ENCODE results near the gene CCDC92B.

The CCDC92B gene

DNA sequence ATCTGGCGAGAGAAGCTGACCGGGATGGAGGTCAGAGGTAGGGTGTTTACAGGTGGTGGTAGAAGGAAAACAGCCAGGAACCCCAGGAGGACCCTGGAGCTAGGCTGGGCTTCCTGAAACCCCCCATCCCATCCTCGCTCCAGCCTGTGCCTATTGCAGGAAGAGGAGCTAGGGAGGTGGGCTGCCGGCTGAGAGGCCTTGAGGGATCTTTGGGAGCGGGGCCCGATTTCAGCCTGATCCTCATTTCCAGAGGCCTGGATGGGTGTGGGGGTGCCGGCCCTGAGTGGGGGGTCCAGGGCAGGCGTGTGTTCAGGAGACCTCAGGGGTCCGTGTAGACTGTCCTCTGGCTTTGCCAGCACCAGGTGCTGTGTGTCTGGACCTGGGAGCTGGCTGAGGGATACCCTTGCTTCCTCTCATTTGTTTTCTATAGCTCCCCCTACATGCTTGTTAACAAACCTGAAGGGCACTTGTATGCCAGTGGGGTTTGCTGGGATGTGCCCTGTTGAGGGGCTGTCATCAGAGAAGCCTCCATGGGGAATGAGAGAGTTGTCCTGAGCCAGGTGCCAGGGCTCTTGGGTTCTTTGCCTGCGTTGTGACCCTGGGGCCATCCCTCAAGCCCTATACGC, 27.9 kb upstream of the CCDC92B start:
- no peak for DNase-seq (ENCODE audit: low read depth)
- TF ChIP-seq, protein P1, sequence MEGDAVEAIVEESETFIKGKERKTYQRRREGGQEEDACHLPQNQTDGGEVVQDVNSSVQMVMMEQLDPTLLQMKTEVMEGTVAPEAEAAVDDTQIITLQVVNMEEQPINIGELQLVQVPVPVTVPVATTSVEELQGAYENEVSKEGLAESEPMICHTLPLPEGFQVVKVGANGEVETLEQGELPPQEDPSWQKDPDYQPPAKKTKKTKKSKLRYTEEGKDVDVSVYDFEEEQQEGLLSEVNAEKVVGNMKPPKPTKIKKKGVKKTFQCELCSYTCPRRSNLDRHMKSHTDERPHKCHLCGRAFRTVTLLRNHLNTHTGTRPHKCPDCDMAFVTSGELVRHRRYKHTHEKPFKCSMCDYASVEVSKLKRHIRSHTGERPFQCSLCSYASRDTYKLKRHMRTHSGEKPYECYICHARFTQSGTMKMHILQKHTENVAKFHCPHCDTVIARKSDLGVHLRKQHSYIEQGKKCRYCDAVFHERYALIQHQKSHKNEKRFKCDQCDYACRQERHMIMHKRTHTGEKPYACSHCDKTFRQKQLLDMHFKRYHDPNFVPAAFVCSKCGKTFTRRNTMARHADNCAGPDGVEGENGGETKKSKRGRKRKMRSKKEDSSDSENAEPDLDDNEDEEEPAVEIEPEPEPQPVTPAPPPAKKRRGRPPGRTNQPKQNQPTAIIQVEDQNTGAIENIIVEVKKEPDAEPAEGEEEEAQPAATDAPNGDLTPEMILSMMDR (IDR thresholded peaks at IDR 0.05; ENCODE audit: low read length, missing control alignments), result no peak
- H3K4me3 ChIP-seq (replicated peaks; ENCODE audit: low read depth, low read length), result no peak overlapping the region

DNA sequence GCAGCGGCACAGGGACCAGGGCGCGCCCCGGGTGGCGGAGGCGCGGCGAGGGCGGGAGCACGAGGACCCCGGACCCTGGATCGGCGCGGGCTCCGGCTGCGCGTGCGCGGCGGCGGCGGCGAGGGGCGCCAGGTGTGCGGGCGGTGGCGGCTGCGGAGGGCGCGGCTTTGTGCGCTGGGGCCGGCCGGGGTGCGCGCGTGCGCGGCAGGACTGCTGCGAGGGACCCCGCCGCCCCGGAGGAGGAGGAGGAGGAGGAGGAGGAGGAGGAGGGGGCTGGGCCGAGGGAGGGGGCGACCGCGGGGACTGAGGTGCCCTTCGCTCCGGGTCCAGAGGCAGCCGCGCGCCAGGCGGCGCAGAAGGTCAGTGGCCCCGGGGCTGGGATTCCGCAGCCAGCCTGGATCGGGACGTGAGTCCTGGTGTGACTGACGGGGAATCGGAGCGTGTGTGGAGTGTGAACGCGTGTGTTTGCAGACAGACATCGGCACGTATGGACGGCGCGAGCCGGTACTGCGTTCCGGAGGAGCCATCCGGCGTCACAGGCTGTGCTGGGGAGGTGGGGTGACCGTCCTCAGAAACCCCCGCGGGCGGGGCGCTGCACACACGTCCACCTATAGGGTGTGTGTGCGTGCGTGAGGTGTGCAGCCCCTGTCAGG, 27.3 kb upstream of the CCDC92B start:
- no peak for DNase-seq (ENCODE audit: low read depth)
- no peak overlapping the region for H3K4me3 ChIP-seq (replicated peaks; ENCODE audit: low read depth, low read length)

DNA sequence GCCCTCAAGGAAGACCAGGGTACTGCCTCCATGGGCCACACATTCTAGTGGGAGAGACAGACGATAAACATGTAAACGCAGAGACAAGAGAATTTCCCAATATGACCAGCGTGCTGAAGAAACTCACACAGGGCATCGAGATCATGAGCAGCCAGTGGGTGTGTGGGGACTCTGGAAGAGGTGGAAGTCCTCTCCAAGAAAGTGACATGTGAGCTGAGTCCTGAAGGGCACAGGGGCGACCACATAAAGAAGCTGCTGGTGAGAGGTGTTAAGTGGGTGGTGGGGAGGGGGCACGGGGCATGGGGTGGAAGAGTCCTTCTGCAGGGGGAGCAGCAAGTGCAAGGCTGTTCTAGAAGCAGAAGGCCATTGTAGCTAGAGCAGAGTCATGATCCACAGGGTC, 25.8 kb upstream of the CCDC92B start:
- TF ChIP-seq, protein P1 (IDR thresholded peaks at IDR 0.05; ENCODE audit: low read length, missing control alignments), result no peak
- no peak for DNase-seq (ENCODE audit: low read depth)
- no peak overlapping the region for H3K4me3 ChIP-seq (replicated peaks; ENCODE audit: low read depth, low read length)

More for the DNA sequence above, 27.3 kb upstream of the CCDC92B start:
- TF ChIP-seq, protein P1 (IDR thresholded peaks at IDR 0.05; ENCODE audit: low read length, missing control alignments), result no peak

DNA sequence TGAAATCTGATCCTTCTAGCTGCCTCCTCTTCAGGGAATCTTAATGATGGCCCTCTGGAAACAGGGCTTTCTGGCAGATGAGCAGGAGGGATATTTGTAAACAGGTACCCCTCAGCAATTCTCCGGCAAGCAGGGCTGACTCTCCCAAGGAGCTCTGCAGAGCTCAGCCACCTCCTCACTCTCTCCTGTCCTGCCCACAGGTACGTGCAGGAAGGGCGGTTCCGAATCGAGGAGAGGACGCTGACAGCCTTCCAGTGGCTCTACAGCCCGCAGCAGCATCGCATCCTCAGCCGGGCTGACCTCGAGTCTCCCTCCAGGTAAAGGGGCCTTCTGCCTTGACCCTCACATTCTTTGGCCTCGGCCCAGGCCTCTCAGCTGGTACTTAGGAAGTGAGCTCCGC, 20.7 kb upstream of the CCDC92B start:
- TF ChIP-seq, protein P1 (IDR thresholded peaks at IDR 0.05; ENCODE audit: low read length, missing control alignments), result no peak
- DNase-seq (ENCODE audit: low read depth), result no peak
- H3K4me3 ChIP-seq (replicated peaks; ENCODE audit: low read depth, low read length), result no peak overlapping the region

DNA sequence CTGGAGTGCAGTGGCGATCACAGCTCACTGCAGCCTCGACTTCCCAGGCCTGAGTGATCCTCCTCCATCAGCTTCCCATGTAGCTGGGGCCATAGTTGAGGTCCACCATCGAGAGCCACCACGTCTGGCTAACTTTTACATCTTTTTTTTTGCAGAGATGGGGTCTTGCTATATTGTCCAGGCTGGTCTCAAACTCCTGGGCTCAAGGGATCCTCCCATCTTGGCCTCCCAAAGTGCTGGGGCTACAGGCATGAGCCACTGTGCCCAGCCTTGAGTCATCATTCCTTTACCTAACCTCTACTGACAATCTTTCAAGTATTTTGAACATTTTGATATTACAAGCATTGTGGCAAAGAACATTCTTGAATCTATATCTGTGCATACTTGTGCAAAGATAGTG, 9.4 kb upstream of the CCDC92B start:
- H3K4me3 ChIP-seq (replicated peaks; ENCODE audit: low read depth, low read length), result no peak overlapping the region
- TF ChIP-seq, protein P1 (IDR thresholded peaks at IDR 0.05; ENCODE audit: low read length, missing control alignments), result no peak
- no peak for DNase-seq (ENCODE audit: low read depth)

DNA sequence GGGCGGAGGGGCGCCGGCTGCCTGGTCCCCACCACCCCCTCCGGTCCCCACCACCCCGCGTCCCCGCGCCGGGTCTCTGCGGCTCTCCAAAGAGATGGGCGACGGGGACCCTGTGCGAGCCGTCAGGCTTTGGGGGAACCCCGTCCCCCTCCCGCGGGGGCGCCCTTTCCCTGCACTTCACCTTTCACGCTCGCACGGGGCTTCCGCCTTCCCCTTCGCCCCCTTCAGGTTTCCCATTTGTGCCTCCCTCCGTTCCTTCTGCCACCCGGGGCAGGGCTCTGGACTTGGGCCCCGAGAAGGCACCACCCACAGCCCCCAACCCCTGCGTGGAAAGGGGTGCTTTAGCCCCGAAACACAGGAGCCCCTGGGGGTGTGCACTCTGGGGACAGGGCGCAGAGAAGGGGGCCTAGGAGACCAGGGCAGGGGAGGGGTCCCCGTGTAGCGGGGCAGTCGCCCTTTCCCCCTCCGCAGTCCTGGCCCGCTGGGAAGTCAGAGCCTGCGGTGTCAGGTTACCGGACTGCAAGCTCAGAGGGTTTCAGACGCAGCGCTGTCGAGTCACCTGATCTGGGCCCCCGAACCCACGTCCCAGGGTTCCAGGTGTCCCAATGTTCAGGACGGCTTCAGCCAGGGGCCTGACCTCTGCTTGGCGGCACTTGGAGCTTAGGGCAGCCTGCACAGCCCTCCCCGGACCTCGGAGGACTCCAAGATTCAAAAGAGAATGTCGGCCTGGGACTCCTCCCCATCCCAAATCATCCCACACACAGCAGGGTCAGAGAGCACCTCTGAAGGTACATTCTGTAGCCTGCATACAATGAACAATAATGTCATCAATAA, 6.7 kb upstream of the CCDC92B start:
- H3K4me3 ChIP-seq (replicated peaks; ENCODE audit: low read depth, low read length), result no peak overlapping the region
- TF ChIP-seq, protein P1 (IDR thresholded peaks at IDR 0.05; ENCODE audit: low read length, missing control alignments), result no peak
- DNase-seq (ENCODE audit: low read depth), result no peak
